ENCODE measurements around the gene FBL. TPM values are rescaled to one million over a fixed set of nuclear protein-coding genes. Genes with fewer than 3 reads are reported as not detected.

Gene FBL
- total RNA-seq, 1 donor from 2014 or later, result 378 TPM

DNA sequence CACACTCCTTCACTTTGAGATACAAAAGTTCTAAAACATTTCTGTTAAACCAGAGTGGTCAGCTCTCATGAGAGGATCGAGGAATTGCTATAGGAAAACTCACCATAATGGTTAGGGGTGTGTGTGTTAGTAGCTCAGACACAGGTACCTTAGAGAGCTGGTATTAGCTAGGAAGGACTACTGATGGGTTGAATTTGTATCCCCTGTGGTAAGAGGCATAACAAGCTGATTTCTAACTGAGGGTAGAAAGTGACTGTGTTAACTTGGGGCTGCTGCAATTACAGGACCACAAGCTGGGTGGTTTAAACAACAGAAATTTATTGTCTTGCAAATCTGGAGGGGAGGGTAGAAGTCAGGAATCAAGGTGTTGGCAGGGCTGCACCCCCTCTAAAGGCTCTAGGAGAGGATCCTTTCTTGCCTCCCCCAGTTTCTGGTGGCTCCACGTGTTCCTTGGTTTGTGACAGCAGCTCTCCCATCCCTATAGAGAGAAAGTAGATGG is 50.1 kb downstream of the FBL start:
- DNase-seq (ENCODE audit: low read depth, low spot score), result no peak

DNA sequence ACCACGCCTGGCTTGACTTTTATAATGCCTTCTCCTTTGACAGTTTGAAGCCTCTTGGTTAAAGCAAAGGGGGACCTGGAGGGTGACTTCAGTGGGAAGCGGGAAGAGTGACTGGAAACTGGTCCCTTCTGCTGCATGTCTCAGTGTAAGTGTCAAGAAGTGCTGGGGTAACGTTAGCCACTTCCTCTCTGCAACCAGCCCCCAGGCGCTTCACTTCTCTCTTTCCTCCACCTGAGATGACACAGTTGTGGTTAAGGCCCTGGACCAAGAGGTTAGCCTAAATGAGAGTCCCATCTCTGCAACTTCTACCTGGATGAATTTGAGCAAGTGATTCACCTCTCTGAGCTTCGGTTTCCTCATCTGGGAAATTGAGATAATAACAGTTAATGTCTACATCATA is 51.2 kb downstream of the FBL start:
- DNase-seq (ENCODE audit: low read depth, low spot score), result no peak

DNA sequence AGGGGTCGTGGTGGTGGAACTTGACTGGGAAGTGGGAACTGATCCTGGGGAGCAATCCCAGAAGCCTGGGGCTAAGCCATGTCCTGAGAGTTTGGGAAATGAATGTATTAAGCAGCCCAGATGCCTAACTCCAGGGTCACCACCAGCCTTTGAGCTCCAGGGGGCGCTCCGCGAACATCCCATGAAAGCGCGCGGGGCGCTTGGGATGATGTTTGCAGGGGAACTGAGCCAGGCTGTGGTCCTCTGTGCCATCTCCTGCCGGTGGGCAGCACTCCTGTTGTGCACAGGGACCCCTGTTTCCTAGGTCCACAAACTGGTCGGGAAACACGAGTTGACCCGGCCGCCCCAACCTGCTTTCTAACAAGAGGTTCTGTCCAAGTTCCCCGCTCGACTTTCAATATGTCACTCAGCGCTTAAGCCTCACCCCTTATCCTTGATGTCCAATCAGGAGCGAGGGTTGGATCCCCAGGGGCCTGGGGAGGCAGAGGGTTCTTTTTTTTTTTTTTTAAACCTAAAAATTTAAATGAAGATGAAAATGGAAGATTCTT is 53.1 kb downstream of the FBL start:
- peak; percentile 22 for DNase-seq (ENCODE audit: low read depth, low spot score)

DNA sequence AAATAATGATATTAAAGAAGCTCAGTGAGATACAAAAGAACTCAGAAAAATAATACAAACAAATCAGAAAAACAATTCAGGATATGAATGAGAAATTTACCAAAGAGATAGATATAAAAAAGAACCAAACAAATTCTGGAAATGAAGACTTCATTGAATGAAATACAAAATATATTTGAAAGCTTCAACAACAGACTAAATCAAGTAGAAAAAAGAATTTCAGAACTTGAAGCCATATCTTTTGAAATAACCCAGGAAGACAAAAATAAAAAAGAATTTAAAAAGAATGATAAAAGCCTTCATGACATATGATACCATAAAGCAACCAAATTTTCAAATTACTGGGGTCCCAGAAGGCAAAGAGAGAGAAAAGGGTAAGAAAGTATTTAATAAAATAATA is 57.9 kb downstream of the FBL start:
- no peak for DNase-seq (ENCODE audit: low read depth, low spot score)

Other genes with a start within 250 kb of the FBL start
- not detected in 2 replicates for gene LGALS13, start 243.9 kb downstream of the FBL start, total RNA-seq
- gene LGALS16, start 190.5 kb downstream of the FBL start, total RNA-seq, result not detected in 2 replicates
- gene LGALS14, start 141.9 kb downstream of the FBL start, total RNA-seq, result not detected in 2 replicates
- gene CLC, start 108.3 kb downstream of the FBL start, total RNA-seq, result not detected in 2 replicates
- gene LEUTX, start 67.5 kb downstream of the FBL start, total RNA-seq, result not detected in 2 replicates
- 9.2 and 12.4 TPM in 2 replicates for gene DYRK1B, start 12.2 kb downstream of the FBL start, total RNA-seq
- gene FCGBP, start 88.3 kb upstream of the FBL start, total RNA-seq, result under 0.01 and 0.04 TPM in 2 replicates
- 129 and 161 TPM in 2 replicates for gene PSMC4, start 124.8 kb upstream of the FBL start, total RNA-seq
- gene ZNF546, start 150.7 kb upstream of the FBL start, total RNA-seq, result 2.0 and 6.5 TPM in 2 replicates
- gene ZNF780B, start 209.9 kb upstream of the FBL start, total RNA-seq, result 6.5 and 9.8 TPM in 2 replicates
- 10.2 and 17.5 TPM in 2 replicates for gene ZNF780A, start 244.6 kb upstream of the FBL start, total RNA-seq